Fibroblast of villous mesenchyme (primary cell): ENCODE measurements around the gene ACCS. TPM values are rescaled to one million over a fixed set of nuclear protein-coding genes. Genes with fewer than 3 reads are reported as not detected.

Source experiments
- DNase-seq: peaks from one replicate; pipeline ENCODE4 v3.0.0-alpha.2; 2010; ENCODE audit warnings: low read depth
- H3K4me3 ChIP-seq: 2 replicates; pipeline ENCODE4 v1.5.1; 2011; ENCODE audit warnings: low read depth, mild to moderate bottlenecking, low read length
- total RNA-seq: library from RNA; depleted of rRNA; stranded (reverse); fragments of >200 nt; gene quantifications from 2 replicates; pipeline ENCODE4 v1.2.3, GENCODE V29; 2012
- TF ChIP-seq, protein P1 (sequence below): IDR thresholded peaks from 2 replicates; pipeline ENCODE4 v1.5.1; 2012; ENCODE audit warnings: low read depth, mild to moderate bottlenecking, low read length; ENCODE audit not compliant: insufficient read depth

ACCS gene
- total RNA-seq, 1 donor: 18.6 TPM

DNA sequence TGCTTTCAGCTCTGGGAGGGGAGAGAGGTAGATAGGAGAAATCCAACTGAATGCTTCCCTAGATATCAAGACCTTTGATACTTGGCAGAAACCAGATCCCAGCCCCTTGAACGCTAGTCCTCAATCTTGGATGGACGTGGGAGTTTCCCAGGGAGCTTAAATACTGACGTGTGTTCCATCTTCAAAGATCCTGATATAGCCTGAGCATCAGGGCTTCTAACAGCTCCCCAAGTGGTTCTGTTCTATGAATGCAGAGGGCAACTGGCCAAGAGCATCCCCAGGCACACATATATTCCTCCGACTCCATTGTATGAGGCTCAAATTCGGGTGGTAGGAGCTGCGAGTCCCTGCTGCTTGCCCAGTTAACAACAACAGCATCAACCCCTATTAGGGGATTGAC is 8.7 kb upstream of the ACCS start:
- no peak overlapping the region for H3K4me3 ChIP-seq
- TF ChIP-seq, protein P1, sequence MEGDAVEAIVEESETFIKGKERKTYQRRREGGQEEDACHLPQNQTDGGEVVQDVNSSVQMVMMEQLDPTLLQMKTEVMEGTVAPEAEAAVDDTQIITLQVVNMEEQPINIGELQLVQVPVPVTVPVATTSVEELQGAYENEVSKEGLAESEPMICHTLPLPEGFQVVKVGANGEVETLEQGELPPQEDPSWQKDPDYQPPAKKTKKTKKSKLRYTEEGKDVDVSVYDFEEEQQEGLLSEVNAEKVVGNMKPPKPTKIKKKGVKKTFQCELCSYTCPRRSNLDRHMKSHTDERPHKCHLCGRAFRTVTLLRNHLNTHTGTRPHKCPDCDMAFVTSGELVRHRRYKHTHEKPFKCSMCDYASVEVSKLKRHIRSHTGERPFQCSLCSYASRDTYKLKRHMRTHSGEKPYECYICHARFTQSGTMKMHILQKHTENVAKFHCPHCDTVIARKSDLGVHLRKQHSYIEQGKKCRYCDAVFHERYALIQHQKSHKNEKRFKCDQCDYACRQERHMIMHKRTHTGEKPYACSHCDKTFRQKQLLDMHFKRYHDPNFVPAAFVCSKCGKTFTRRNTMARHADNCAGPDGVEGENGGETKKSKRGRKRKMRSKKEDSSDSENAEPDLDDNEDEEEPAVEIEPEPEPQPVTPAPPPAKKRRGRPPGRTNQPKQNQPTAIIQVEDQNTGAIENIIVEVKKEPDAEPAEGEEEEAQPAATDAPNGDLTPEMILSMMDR: no peak
- no peak for DNase-seq

DNA sequence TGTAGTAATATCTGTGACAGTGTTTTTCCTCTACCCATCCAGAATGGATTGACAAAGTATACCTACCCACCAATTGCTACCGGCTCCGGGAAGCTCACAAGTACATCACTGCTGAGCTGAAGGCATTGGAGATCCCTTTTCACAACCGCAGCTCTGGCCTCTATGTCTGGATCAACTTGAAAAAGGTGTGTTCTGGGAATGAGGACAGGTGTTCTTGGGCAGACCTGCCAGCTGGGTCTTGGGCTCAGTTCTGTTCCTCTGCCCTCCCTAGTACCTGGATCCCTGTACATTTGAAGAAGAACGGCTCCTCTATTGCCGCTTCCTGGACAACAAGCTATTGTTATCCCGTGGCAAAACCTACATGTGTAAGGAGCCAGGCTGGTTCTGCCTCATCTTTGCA is 7.8 kb upstream of the ACCS start:
- no peak overlapping the region for H3K4me3 ChIP-seq
- TF ChIP-seq, protein P1: no peak
- no peak for DNase-seq

DNA sequence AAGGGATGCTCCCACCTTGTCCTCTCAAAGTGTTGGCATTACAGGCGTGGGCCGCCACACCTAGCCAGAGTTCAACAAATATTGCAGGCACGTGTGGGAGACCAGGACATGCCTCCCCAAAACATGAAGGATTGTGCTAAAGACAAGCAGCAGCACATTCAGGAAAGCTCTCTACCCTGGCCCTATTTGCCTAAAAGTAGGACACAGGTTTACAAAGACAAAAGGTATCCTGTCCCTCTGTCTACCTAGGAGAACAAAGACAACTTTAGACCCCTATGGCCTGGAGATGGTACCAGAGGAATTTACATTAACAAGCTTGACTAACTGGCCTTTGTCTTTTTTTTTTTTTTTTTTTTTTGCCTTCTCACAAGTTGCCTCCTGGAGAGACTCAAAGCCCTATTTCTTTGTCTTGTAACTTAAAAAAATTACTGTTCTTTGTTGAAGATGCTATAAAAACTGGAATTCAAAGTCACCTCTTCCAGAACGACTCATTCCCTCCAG is 859 bp upstream of the ACCS start:
- TF ChIP-seq, protein P1: no peak
- no peak for DNase-seq
- H3K4me3 ChIP-seq: no peak overlapping the region

DNA sequence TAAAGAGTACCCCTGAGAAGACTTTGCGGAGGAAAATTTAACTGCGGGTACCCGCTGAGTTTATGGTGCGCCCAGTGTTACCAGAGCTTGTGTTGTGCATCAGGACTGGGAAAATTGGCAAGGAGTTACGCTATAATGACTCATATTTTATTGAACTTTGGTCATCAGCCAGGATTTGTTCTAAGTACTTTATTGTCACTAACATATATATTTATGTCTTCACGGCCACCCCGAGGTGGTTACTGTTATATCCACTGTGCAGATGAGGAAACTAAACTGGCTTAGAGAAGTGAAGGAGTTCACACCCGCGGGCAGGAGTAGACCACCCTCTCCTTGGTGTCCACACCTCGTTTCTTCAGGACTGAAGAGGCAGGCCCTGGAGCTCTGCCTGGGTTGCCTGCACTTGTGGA is 667 bp downstream of the ACCS start:
- TF ChIP-seq, protein P1: no peak
- peak; percentile 65 for DNase-seq
- H3K4me3 ChIP-seq: peak overlapping the region; percentile 72

DNA sequence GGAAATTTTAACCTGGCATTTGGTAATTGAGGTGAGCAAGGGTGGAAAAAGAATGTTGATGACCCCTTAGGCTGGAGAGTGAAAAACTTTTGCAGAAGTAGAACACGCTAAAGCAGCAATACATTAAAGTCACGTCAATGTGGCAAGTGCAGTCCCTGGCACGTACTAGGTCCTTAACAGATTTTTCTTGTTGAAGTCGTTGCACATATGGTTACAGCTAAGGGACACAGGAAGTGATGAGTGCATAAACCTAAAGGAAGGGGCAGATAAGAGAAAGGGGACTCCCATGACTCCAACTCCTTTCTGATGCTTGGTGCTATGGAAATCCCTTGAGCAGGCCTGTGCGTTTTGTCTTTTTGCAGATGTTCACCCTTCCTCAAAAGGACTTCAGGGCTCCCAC is 1.2 kb downstream of the ACCS start:
- no peak overlapping the region for H3K4me3 ChIP-seq
- DNase-seq: no peak
- TF ChIP-seq, protein P1: no peak

DNA sequence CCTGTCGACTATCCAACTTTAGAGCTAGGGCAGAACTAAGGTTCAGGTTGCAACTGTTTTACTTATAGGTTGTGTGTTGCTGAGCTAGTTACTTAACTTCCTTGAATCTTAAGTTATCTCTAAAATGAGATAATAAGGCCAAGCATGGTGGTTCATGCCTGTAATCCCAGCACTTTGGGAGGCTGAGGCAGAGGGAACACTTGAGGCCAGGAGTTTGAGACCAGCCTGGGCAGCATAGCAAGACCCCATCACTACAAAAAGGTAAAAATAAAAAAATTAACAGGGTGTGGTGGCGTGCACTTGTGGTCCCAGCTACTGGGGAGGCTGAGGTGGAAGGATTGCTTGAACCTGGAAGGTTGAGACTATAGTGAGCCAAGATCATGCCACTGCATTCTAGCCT is 2.1 kb downstream of the ACCS start:
- no peak for DNase-seq
- TF ChIP-seq, protein P1: no peak

DNA sequence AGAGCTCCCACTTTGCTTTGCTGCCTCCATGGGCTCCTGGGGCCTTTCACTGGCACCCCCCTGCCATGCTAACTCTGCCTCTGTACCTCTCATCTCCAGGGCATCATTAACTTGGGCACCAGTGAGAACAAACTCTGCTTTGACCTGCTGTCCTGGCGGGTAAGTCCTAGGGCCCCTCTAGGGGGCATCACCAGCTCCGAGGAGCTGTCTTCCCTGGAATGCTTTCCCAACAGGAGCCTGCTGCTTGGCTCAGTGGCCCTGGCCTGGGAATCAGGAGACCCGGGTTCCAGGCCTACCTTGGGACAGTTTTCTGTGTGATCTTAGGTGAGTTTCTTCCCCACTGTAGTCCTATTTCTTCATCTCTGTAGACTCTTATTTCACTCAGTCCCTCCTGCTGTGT is 5.1 kb downstream of the ACCS start:
- DNase-seq: no peak
- H3K4me3 ChIP-seq: no peak overlapping the region
- TF ChIP-seq, protein P1: no peak

More for the DNA sequence above, 2.1 kb downstream of the ACCS start:
- H3K4me3 ChIP-seq: no peak overlapping the region
